GM18517 (cell line): ENCODE data around the gene TPSAB1.
"Not testable (repeated sequence)": the region's sequence is repeated elsewhere in the genome, so short reads cannot be mapped to it uniquely, and the experiment has no call there.

Experiments
- ATAC-seq: cut with Tn5 transposase; IDR thresholded peaks from one replicate; pipeline ENCODE4 v1.9.1; 2021; ENCODE audit warnings: mild to moderate bottlenecking, moderate library complexity; ENCODE audit not compliant: unreplicated experiment

The TPSAB1 gene

DNA sequence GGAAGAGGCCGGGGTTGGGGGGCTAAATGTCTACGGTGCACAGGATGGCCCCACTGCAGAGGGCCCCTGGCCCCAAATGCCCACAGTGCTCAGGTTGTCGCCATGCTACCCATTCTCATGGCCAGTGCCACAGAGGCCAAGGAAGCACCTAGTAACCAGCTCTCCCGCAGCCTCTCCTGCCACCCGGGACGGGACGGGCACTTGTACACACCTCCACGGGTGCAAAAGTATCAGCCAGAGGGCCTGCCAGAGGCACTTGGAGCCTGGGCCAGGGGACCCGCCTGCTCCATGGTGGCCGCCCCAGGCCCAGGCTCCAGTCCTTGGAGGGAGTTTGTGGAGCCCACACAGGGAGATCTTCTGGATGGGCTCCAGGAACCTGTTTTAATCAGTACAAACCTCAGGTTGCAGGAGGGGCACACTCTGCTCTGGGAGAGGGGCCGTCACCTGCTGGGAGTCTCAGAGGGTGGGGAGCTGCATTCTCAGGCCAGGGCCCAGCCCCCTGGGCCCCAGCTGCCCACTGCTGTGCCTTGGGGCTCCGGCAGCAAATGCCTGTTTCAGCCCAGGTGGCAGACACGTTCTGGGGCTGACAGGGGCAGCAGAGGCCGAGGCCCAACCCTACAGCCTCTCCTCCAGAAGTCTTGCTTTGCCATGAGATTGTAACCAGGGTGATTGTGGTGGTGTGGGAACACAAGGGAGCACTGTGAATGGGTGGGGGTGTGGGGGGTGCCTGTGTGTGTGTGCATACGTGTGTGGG lies 23.3 kb downstream of the TPSAB1 start:
- no peak for ATAC-seq

DNA sequence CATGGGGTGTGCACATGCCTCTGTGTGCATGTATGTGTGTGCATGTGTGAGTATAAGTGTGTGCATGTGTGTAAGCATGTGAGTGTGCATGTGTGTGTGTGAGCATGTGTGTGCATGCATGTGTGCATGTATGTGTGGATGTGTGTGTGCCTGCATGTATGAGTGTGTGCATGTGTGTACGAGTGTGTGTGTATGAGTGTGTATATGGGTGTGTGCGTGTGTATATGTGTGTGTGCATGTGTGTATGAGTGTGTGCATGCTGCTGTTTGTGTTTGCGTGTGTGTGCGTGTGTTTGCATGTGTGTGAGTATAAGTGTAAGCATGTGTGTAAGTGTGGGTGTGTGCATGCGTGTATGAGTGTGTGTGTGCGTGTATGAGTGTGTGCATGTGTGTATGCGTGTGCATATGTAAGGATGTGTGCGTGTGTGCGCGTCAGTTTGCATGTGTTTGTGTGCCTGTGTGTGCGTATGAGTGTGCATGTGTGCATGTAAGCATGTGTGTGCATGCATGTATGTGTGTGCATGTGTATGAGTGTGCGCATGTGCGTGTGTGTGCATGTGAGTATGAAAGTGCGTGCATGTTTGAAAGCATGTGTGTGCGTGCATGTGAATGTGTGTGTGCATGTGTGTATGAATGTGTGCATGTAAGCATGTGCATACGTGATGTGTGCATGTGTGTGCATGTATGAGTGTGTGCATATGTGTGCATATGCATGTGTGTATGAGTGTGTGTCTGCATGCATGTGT lies 24.0 kb downstream of the TPSAB1 start:
- no peak for ATAC-seq

- ATAC-seq, result no peak
These were observed 24.7 kb downstream of the TPSAB1 start for GRCh38 chr16:1265090-1265630.

DNA sequence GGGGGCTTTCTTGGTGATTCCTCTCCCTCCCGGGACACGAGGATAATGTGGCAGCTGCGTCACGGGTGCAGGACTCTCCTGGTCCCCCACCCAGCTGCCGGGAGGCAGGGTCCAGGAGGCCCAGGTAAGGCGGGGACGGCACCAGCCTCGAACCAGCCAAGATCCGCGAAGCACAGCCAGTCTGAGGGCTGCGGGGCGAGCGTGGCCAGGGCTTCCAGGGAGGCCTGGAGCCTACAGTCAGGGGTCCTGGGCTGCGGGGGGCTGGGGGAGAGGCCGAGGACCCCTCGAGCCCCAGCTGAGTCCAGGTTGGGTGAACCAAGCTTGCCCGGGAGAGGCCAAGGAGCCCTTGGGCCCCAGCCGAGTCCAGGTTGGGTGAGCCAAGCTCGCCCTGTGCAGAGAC lies 25.3 kb downstream of the TPSAB1 start:
- no peak for ATAC-seq

DNA sequence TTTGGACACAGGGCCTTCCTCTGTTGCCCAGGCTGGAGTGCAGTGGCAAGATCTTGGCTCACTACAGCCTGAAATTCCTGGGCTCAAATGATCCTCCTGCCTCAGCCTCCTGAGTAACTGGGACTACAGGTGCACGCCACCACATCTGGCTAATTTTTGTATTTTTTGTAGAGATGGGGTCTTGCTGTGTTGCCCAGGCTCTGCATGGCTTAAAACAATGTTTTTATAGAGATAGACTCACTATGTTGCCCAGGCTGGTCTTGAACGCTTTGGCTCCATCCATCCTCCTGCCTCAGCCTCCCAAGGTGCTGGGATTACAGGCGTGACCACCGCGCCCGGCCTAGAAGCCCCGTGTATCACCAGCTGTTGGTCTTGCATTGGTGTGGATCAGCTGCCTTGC lies 28.9 kb downstream of the TPSAB1 start:
- not testable (repeated sequence) for ATAC-seq

DNA sequence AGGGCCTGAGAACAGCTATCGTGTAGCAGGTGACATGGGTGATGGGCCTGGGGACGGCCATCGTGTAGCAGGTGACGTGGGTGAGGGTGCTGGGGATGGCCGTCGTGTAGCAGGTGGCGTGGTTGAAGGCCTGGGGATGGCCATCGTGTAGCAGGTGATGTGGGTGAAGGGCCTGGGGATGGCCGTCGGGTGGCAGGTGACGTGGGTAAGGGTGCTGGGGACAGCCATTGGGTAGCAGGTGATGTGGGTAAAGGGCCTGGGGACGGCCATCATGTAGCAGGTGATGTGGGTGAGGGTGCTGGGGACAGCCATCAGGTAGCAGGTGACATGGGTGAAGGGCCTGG lies 30.8 kb downstream of the TPSAB1 start:
- ATAC-seq, result no peak

DNA sequence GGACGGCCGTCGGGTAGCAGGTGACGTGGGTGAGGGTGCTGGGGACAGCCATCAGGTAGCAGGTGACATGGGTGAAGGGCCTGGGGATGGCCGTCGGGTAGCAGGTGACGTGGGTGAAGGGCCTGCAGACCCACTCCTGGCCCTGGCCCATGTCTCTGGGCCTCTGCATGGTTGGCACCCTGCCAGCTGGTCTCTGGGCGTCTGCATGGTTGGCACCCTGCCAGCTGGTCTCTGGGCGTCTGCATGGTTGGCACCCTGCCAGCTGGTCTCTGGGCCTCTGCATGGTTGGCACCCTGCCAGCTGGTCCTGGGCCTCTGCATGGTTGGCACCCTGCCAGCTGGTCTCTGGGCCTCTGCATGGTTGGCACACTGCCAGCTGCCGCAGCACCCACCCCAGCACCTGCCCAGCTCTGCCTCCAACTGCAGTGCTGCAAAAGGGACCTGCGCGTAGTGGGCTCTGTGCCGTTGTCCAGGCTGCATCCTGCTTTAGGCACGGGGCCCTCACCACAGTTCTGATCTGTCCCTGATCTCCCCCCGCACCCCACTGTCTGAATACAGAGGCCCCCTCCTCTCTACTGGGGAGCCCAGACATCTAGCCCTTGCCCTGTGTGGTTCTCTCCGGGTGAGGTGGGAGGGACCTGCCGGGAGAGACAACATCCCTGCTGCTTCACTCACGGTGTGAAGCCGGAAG lies 31.4 kb downstream of the TPSAB1 start:
- ATAC-seq, result not testable (repeated sequence)

GRCh38 chr16:1272453-1273198 lies 32.1 kb downstream of the TPSAB1 start:
- ATAC-seq, result no peak

DNA sequence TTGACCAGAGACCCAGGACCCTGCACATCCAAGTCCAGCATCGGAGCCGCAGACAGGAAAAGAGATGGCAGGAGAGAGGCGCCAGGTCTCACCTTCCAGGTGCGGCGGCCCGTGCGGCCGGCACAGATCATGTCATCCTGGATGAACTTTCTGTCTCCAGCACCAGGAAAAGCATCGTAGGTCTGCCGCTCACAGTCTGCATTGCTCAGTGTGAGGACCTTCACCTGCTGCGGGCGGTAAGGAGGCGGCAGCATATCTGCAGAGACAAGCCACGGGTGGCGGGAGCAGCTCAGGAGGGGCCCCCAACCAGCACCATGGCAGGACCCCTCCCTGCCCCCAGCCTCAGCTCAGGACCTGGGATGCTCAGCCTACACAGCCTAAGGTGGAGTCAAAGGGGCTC lies 33.3 kb downstream of the TPSAB1 start:
- no peak for ATAC-seq

DNA sequence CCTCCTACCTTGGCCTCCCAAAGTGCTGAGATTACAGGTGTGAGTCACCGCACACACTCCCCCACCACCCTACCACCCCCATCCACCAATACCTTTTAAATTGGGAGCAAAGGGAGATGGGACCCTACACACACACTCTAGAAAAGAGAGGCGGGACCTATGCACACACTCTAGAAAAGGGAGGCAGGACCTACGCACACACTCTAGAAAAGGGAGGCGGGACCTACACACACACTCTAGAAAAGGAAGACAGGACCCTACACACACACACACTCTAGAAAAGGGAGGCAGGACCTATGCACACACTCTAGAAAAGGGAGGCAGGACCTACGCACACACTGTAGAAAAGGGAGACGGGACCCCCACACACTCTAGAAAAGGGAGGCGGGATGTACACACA lies 34.3 kb downstream of the TPSAB1 start:
- ATAC-seq, result no peak

DNA sequence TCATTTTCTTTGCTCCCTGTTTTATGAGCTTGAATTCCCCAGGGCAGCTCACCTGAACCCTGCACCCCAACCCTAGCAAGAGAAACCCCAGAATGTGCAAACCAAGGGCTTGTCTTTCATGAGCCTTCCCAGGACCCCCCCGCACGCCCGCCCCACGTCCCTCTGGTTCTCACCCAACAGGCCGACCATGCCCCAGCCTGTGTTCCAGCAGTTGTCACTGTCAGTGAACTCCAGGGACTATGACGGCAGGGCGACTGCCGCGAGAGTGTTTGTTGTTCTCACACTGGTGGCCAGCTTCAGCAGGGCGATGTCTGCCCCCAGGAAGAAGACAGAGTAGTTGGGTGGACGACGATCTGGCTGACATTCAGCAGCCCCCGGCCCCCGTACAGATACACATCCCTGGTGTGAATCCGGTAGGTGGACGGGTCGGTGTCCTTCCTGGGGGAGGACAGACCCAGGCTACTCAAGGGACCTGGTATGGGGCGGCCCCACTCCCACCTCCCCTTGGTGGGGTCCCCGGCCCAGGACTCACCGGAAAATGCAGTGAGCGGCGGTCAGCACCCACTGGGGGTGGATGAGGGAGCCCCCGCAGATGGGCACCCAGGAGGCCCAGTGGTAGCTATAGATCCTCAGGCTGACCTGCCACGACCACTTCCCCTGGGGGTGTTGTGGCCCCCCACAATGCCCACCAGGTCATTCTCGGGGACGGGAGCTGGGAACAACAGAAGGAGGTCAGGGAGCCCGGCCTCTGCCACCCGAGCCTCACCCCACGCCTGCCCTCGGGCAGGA lies 35.5 kb downstream of the TPSAB1 start:
- no peak for ATAC-seq

GRCh38 chr16:1276580-1276878 lies 36.0 kb downstream of the TPSAB1 start:
- ATAC-seq, result no peak

GRCh38 chr16:1277151-1277598 lies 36.7 kb downstream of the TPSAB1 start:
- ATAC-seq, result no peak

DNA sequence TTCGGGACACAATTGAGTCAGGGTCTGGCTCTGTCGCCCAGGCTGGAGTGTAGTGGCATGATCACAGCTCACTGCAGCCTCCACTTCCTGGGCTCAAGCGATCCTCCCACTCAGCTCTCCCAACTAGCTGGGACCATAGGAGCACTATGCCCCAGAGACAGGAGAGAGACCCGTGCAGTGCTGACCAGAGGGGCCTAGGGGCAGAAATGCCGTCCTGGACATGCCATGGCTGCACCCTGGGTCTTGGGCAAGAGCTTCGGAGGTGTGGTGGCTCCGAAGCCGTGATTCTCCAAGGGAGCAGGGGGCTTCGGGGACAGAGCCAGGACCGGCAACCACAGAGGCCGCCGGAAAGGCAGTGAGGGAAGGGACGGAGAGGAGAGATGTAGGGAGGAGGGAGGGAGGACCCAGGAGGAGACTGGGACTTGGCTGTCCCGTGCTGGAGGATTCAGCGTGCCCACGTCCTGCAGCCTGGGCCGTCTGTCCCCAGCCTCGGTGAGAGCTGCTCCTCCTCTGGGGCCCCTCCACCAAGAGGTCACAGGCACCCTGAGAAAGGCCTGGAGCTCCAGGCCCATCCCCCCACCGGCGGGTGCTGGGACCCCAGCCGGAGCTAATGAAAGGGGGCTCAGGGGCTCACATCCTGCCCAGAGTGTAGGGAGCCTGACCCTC lies 37.2 kb downstream of the TPSAB1 start:
- no peak for ATAC-seq

DNA sequence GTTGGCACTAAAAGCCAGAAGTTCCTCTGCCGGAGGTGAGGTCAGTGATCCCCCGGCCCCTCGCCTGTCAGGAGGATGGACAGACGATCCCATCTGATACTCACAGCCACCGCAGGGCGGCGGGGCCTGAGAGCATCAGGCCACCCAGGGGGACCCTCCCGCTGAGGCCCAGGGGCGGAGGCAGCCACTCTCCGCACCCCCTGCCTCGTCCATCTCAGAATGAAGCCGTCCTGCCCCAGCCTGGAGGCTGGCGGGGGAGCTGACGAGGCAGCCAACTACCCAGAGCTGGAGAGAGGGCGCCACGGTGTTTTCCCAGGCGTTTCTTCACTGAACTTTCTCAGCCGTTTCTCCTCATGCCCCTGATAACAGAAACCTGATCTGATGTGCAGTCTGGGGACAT lies 38.0 kb downstream of the TPSAB1 start:
- ATAC-seq, result no peak

GRCh38 chr16:1279081-1279944 lies 38.8 kb downstream of the TPSAB1 start:
- ATAC-seq, result no peak

GRCh38 chr16:1279945-1280589 lies 39.6 kb downstream of the TPSAB1 start:
- ATAC-seq, result no peak

DNA sequence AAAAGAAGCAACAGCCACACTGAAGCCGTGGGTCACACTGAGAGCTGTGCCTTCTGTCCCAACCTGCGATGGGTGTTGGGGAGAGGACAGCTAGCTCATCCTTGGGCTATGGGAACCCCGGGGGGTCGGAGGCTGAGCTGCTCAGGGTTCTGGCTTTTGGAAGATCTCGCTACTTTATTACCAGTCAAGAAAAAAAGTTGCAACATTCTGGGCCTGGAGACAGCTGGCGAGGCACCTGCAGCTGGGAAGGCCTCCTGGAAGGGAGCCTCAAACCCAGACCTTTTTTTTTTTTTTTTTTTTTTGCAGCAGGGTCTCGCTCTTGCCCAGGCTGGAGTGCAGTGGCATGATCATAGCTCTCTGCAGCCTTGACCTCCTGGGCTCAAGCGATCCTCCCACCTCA lies 40.3 kb downstream of the TPSAB1 start:
- ATAC-seq, result no peak
